ENCODE measurements around the gene STX5.
"Not testable (repeated sequence)": the region's sequence is repeated elsewhere in the genome, so short reads cannot be mapped to it uniquely, and the experiment has no call there.

The STX5 gene

GRCh38 chr11:62786318-62787004 lies 45.4 kb downstream of the STX5 start:
- DNase-seq (ENCODE audit: low spot score), result peak; percentile 83

GRCh38 chr11:62782753-62783152 lies 49.1 kb downstream of the STX5 start:
- DNase-seq (ENCODE audit: low spot score), result no peak

GRCh38 chr11:62778441-62778840 lies 53.4 kb downstream of the STX5 start:
- no peak for DNase-seq (ENCODE audit: low spot score)

- no peak for DNase-seq (ENCODE audit: low spot score)
Measured at GRCh38 chr11:62777389-62777788, 54.5 kb downstream of the STX5 start.

- DNase-seq (ENCODE audit: low spot score), result no peak
Measured at GRCh38 chr11:62775646-62776045, 56.2 kb downstream of the STX5 start.

GRCh38 chr11:62774407-62774806 lies 57.4 kb downstream of the STX5 start:
- DNase-seq (ENCODE audit: low spot score), result no peak

- peak; percentile 98 for DNase-seq (ENCODE audit: low spot score)
Measured at GRCh38 chr11:62771144-62772021, 60.5 kb downstream of the STX5 start, which contains the start of gene TAF6L. TSS of gene TAF6L (plus strand) at chr11:62771396. CDS start at chr11:62775784, 4,388 bp downstream.

- peak; percentile 71 for DNase-seq (ENCODE audit: low spot score)
Measured at GRCh38 chr11:62770778-62771143, 61.1 kb downstream of the STX5 start.

- not testable (repeated sequence) for DNase-seq (ENCODE audit: low spot score)
Measured at GRCh38 chr11:62760867-62761227, 71.0 kb downstream of the STX5 start.

GRCh38 chr11:62757846-62758788 lies 73.7 kb downstream of the STX5 start:
- no peak for DNase-seq (ENCODE audit: low spot score)

All from Ammon's horn (tissue), 1 donor.